Measurements from ENCODE around the gene TMEM222.

The TMEM222 gene

GRCh38 chr1:27306892-27307761 is 14.8 kb upstream of the TMEM222 start:
- DNase-seq, result peak; percentile 86 to 91

GRCh38 chr1:27307874-27308598 is 13.9 kb upstream of the TMEM222 start:
- peak; percentile 86 to 91 for DNase-seq

DNA sequence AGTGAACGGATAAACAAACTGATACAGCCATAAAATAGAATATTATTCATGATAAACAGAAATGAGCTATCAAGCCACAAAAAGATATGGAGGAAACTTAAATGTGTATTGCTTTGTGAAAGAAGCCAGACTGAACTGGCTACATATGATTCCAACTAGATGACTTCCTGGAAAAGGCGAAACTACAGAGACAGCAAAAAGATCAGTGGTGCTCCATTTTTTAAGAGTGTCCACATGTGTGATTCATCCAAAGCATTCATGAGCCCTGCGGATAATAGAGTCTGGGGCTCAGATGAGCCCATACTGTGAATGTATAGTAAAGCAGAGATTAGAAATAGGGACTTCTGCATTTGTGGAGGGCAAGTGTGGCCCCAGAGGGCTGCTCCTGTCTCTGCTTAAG is 7.8 kb upstream of the TMEM222 start:
- no peak for DNase-seq

GRCh38 chr1:27314737-27315136 is 7.2 kb upstream of the TMEM222 start:
- DNase-seq, result no peak

- no peak for DNase-seq
These were observed 5.1 kb upstream of the TMEM222 start for GRCh38 chr1:27316860-27317259.

- peak; percentile 37 to 60 for DNase-seq
These were observed 3.8 kb upstream of the TMEM222 start for GRCh38 chr1:27318136-27318535.

DNA sequence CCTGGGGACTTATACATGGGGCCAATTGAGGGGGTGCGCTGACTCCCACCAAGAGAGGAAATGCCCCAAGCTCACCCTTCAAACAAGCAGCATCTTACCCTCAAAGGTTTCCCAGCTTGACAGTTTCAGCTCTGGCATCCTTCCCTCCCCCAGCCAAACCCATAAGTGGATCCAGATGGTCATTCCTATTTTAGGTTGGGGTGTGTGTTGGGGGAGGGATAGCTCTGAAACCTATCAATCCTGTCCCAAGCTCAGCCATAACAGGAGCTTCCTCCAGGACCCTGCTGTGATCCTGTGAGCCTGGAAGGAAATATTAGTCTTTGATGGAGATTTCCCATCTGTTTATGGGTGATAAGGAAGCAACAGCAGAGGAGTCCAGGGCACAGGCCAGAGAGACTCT is 3.4 kb upstream of the TMEM222 start:
- DNase-seq, result peak; percentile 95 to 97

DNA sequence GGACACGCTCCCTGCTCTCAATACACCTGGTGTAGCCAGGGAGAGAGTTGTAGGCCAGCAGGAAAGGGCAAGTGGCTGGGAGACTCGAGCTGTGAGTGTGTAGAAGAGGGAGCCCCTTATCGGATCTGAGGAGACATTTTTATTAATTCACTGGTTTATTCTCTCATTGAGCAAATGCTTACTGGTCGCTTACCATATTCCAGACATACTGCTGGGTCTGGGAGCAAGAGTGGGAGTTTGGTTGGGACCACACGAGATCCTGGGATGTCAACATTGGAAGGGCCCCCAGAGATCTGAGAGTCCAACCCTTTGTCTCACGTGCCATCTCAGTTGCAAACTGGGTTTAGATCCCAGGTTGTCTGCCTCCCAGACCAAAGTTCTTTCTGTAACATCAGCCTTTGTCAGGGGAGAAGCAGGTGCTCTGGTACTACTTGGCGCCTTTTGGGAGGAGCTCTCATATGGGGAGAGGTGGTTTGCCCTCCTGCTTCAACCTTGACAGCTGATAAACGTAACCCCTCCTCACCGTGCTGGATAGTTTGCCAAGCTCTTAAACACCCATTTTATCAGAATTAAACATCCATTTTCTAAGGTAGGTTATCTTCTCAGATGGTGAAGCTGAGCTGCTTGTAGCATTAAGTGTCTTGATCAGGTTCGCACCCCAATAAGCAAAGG is 742 bp downstream of the TMEM222 start:
- no peak for DNase-seq

- DNase-seq, result no peak
These were observed 3.3 kb downstream of the TMEM222 start for GRCh38 chr1:27325286-27325685.

DNA sequence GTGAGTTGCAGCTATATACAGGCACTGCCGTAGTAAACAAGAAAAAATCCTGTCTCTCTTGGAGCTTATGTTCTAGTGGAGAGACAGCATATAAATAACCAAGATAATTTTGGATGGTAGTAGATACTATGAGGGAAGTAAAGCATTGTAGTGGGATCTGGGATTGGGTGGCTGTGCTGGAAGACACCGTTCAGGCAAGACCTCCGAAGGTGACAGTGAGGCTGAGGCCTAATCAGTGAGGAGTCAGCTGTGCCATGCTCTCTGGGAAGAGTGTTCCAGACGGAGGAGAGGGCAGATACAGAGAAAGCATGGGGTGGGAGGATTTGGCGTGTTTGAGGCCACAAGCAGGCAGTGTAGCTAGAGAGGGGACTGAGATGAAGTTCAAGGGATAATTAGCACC is 6.0 kb downstream of the TMEM222 start:
- no peak for DNase-seq

DNA sequence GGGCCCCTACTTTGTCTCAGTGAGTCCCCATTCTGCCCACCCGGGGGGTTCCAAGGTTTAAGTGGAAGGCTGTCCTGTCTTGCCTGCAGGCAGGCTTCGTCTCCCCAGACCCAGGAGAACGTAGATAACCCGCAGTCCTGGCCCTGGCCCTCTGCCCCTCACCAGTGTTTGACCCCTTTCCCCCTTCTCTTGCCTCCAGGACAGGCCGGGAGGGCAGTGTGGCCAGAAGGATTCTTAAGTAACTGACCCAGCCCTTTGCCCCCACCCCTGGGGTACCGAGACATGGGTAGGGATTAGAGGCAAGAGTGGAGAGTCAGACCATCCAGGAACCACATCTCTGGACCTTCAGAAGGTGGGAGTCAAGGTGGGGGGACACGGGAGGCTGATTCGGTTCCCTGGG is 8.8 kb downstream of the TMEM222 start:
- no peak for DNase-seq

- DNase-seq, result no peak
These were observed 9.5 kb downstream of the TMEM222 start for GRCh38 chr1:27331426-27331825.

DNA sequence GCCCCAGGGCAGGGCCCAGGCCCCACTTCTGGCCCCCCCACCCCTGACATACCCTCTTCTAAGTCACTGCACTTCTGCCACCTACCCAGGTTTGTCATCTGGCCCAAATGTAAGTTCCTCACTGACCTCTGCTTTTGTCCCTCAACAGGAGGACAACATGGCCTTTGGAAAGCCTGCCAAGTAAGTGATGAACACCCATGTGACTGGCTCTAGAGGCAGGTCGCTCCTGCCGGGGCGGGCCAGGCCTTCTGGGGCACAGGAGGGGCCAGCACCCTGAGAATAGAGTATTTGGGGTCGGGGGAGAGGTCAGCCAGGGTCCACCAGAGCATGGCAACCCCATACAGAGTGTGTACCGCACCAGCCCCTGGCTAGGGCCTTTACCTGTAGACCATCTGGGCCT is 10.0 kb downstream of the TMEM222 start:
- DNase-seq, result no peak

DNA sequence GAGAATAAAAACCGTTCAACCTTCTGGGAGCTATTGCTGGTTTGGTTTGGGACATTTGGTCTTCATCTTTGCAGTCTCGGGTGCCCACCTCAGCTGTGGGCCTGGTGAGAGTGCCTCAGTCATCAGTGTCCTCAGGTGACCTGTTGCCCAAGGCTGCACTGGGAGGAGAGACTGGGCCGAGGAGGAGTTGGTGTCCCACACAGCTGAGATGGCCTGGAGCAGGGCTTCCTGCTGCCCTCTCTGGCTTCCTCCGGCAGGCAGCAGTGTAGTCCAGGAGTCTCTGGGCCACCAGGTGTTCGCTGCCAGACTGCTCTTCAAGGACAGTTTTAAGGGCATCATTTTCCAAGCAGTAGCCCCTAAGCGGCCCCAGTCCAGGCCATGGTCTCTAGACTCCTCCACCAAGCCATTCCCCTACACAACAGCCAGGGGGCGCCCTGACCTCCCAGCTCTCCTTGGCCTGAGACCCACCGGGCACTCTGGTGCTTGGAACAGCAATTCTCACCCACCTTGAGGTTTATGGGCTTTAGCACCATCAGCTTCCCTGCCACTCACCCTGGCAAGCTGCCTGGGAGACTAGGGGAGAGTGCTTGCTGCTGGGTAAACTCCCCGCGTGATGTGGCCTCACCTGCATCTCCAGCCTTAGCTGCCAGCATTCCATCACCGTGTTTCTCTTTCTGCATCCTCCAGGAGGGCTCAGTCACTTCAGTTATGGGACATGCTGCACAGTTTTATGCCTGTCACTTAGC is 10.7 kb downstream of the TMEM222 start:
- DNase-seq, result peak in 1 of 2 experiments; percentile 27

GRCh38 chr1:27333717-27334279 is 11.8 kb downstream of the TMEM222 start:
- DNase-seq, result no peak

DNA sequence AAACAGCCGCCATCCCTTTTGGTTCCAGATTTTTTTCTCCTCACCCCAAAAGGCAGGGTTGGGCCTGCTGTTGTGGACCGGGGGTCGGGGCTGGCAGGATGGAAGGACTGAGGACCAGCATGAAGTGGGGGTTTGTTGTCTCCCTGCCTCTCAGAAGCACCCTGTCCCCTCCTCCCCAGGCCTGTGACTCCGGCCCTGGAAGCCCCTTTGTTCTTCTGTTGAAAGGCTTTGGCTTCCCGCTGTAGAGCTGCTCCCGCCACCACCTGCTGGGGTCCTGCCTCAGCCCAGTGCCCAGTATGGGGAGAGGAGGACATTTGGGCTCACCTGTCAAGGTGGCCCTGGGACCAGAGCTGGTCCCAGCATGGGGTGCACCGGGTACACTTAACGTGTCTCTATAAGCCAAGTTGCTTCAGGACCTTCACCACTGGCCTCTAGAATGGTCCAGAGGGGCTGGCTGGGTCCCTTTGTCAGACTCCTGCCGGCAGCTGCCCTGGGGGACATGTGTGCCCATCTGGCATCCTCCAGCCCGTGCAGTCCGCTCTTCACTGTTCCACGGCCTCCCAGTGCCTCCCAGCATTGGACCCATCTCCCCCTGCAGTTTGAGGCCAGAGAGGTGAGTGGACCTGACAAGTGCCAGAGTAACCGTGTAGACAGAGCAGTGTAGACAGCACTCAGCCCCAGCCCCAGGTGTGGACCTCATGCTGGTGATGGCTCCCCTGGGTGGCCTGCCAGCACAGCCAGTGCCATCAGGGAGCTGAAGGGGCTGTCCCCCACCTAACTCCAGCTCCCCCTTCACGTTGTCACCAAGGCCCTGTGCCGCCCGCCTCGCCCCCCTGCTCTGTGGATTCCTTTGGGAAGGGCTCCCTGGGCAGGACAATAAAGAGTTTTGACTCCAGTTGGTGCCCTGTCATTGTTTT is 13.8 kb downstream of the TMEM222 start:
- no peak for DNase-seq

DNA sequence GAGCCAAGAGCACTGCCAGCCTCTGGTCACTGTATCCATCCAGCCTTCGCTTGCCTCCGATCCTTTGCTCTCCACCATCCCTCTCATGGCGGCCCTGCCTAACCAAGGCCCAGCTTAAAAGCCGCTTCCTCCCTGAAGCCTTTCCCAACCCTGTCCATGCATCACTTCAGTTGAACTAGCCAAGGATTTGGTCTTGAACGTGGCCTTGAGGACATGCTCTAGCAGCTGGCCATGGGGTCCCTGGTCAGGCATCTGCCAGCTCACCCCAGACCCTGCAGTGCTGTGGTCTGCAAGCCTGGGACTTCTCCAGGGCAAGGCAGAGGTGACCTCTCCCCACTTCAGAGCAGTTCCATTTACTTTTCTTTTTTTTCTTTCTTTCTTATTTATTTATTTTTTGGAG is 14.8 kb downstream of the TMEM222 start:
- DNase-seq, result no peak

DNA sequence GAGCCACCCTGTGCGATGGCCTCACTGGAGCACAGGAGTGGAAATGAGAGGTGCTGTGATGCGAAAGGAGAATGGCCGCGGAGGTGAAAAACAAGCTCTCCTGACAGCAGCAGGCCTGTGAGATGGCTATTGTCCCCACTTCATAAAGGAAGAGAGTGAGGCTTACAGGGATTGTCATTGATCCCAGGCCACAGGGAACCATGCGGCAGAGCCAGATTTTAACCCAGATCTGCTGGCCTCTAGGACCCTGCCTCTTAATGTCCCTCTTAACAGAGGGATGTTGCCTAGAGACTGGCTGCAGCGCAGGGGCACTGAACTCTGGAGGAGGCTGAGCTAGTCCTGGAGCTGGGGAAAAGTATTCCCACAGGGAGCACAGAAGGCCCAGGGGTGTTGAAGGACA is 16.8 kb downstream of the TMEM222 start:
- no peak for DNase-seq

- peak in 1 of 2 experiments; percentile 45 for DNase-seq
These were observed 17.2 kb downstream of the TMEM222 start for GRCh38 chr1:27339213-27339612.

- DNase-seq, result peak in 1 of 2 experiments; percentile 59
These were observed 19.7 kb downstream of the TMEM222 start, which contains the start of gene SYTL1 for GRCh38 chr1:27341525-27342252. SYTL1 (plus strand) TSS chr1:27342022; CDS start chr1:27345335, 3,313 bp downstream.

GRCh38 chr1:27342391-27342777 is 20.4 kb downstream of the TMEM222 start:
- DNase-seq, result no peak

All from NCI-H524 (cell line).